Right kidney (tissue), 1 donor: ENCODE results near the gene ITPRID2.
"Not testable (repeated sequence)": the region's sequence is repeated elsewhere in the genome, so short reads cannot be mapped to it uniquely, and the experiment has no call there.

Source experiments
- DNase-seq: peaks from one replicate; pipeline ENCODE4 v3.0.0-alpha.2; 2016

ITPRID2 gene

GRCh38 chr2:181915102-181915501, 23.6 kb downstream of the ITPRID2 start:
- no peak for DNase-seq

GRCh38 chr2:181916726-181917718, 25.5 kb downstream of the ITPRID2 start:
- no peak for DNase-seq

GRCh38 chr2:181918188-181918587, 26.7 kb downstream of the ITPRID2 start:
- DNase-seq: no peak

- no peak for DNase-seq
These were observed 31.6 kb downstream of the ITPRID2 start for GRCh38 chr2:181923121-181923520.

- DNase-seq: no peak
These were observed 32.8 kb downstream of the ITPRID2 start for GRCh38 chr2:181924336-181924735.

GRCh38 chr2:181934694-181935093, 43.2 kb downstream of the ITPRID2 start:
- DNase-seq: no peak

GRCh38 chr2:181937473-181937872, 45.9 kb downstream of the ITPRID2 start:
- no peak for DNase-seq

- DNase-seq: no peak
These were observed 52.0 kb downstream of the ITPRID2 start for GRCh38 chr2:181943411-181944124.

- no peak for DNase-seq
These were observed 52.8 kb downstream of the ITPRID2 start for GRCh38 chr2:181944164-181944913.

GRCh38 chr2:181944914-181945291, 53.4 kb downstream of the ITPRID2 start:
- DNase-seq: no peak

- DNase-seq: no peak
These were observed 55.1 kb downstream of the ITPRID2 start for GRCh38 chr2:181946444-181947127.

- DNase-seq: no peak
These were observed 55.7 kb downstream of the ITPRID2 start for GRCh38 chr2:181947273-181947672.

GRCh38 chr2:181948227-181948626, 56.7 kb downstream of the ITPRID2 start:
- DNase-seq: no peak

GRCh38 chr2:181949047-181949446, 57.5 kb downstream of the ITPRID2 start:
- no peak for DNase-seq

GRCh38 chr2:181952404-181953226, 61.1 kb downstream of the ITPRID2 start:
- no peak for DNase-seq

GRCh38 chr2:181953881-181954537, 62.5 kb downstream of the ITPRID2 start:
- peak; percentile 22 for DNase-seq

GRCh38 chr2:181954538-181954883, 63.0 kb downstream of the ITPRID2 start:
- DNase-seq: peak; percentile 21

GRCh38 chr2:181955010-181955409, 63.5 kb downstream of the ITPRID2 start:
- no peak for DNase-seq

- DNase-seq: not testable (repeated sequence)
These were observed 64.3 kb downstream of the ITPRID2 start for GRCh38 chr2:181955866-181956265.

GRCh38 chr2:181957668-181958067, 66.1 kb downstream of the ITPRID2 start:
- no peak for DNase-seq

- DNase-seq: no peak
These were observed 67.2 kb downstream of the ITPRID2 start for GRCh38 chr2:181958726-181959125.
